ENCODE measurements around the gene EFNA2.

The EFNA2 gene

DNA sequence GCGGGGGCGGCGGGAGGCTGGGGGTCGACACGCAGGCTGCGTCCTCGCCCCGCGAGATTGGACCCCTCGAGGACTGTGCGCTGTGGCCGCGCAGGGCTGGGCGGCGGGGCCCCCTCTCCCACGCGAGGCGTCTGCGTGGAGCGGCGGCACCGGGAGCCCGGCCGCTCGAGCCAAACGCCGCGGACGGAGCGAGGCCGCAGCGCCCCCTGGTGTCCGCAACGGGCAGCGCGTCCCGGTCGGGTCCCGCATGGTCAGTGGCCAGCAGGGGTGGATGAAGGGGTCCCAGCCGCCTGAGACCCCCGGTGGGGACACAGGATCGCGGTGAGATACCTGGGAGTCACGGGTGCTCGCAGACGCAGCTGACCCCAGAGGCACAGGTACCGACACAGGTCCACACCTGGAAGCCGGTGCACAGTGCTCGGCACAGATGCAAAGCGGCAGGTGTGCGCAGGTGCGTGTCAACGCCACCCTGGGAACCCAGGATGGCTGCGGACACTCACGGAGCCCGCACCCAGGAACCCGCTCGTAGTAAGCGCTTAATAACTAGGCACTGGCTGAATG, 18.7 kb upstream of the EFNA2 start (continued):
- TF ChIP-seq TSHZ2 (CRISPR knock-in tag; IDR thresholded peaks at IDR 0.05) (no peak), PPARA (CRISPR knock-in tag; IDR thresholded peaks at IDR 0.05; ENCODE audit: borderline replicate concordance) (no peak), RARB (CRISPR knock-in tag; IDR thresholded peaks at IDR 0.05) (no peak), ZNF8 (CRISPR knock-in tag; IDR thresholded peaks at IDR 0.05) (no peak), TCF4 (CRISPR knock-in tag; IDR thresholded peaks at IDR 0.05; ENCODE audit: borderline replicate concordance) (no peak)

DNA sequence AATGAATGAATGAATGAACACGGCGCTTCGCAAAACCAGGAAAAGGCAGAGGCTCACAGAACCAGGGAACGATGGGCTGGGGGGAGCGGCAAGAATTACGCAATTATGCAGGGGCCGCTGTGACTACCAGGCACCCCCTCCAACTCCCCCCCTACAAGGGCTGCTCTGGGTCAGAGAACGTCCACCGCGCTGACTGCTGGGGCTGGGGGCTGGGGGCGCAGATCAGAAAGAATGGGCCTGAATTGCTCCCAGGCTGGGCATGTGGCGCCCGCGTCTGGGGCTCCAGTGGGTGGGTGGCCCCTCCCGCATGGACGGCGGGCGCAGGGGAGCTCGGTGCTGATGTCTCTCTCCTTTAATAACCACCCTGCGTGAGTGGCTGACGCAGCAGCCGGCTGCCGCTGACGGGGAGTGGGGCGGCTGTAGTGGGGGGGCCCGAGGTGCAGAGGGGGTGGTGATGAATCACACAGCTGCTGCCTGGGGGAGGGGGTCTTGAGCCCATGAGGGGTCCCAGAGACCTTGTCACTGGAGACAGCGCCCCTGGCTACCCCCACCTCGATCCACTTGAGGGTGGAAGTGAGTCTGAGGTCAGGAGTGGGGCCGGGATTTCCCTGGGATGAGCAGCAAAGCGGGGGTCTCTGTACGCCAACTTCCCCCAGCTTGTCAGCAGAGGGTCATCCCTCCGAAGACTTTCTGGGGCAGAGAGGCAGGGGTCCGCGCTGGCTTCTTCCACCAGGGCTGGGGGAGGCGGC, 18.0 kb upstream of the EFNA2 start:
- ATAC-seq = no peak
- TF ChIP-seq, protein P1, sequence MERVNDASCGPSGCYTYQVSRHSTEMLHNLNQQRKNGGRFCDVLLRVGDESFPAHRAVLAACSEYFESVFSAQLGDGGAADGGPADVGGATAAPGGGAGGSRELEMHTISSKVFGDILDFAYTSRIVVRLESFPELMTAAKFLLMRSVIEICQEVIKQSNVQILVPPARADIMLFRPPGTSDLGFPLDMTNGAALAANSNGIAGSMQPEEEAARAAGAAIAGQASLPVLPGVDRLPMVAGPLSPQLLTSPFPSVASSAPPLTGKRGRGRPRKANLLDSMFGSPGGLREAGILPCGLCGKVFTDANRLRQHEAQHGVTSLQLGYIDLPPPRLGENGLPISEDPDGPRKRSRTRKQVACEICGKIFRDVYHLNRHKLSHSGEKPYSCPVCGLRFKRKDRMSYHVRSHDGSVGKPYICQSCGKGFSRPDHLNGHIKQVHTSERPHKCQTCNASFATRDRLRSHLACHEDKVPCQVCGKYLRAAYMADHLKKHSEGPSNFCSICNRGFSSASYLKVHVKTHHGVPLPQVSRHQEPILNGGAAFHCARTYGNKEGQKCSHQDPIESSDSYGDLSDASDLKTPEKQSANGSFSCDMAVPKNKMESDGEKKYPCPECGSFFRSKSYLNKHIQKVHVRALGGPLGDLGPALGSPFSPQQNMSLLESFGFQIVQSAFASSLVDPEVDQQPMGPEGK (CRISPR knock-in tag; IDR thresholded peaks at IDR 0.05; ENCODE audit: borderline replicate concordance) = 0 out of 2 replicates have a peak, but pooled peaks have one; percentile 47
- TF ChIP-seq GLIS3 (CRISPR knock-in tag; IDR thresholded peaks at IDR 0.05) = no peak

- no peak for ATAC-seq
- TF ChIP-seq GLIS3 (CRISPR knock-in tag; IDR thresholded peaks at IDR 0.05) (no peak), RARB (CRISPR knock-in tag; IDR thresholded peaks at IDR 0.05) (no peak), CREB5 (CRISPR knock-in tag; IDR thresholded peaks at IDR 0.05; ENCODE audit: low read depth) (no peak), OSR1 (CRISPR knock-in tag; IDR thresholded peaks at IDR 0.05) (no peak), TSHZ2 (CRISPR knock-in tag; IDR thresholded peaks at IDR 0.05) (no peak), ZFP3 (CRISPR knock-in tag; IDR thresholded peaks at IDR 0.05) (no peak), ZNF70 (CRISPR knock-in tag; IDR thresholded peaks at IDR 0.05) (no peak), ISL1 (CRISPR knock-in tag; IDR thresholded peaks at IDR 0.05) (no peak), ZFP30 (CRISPR knock-in tag; IDR thresholded peaks at IDR 0.05) (no peak), ARNTL (CRISPR knock-in tag; IDR thresholded peaks at IDR 0.05; ENCODE audit: borderline replicate concordance, low read depth) (no peak), CSRNP3 (CRISPR knock-in tag; IDR thresholded peaks at IDR 0.05) (no peak)
- TF ChIP-seq, protein P1 (CRISPR knock-in tag; IDR thresholded peaks at IDR 0.05; ENCODE audit: borderline replicate concordance) = no peak
- TF ChIP-seq, protein P2, sequence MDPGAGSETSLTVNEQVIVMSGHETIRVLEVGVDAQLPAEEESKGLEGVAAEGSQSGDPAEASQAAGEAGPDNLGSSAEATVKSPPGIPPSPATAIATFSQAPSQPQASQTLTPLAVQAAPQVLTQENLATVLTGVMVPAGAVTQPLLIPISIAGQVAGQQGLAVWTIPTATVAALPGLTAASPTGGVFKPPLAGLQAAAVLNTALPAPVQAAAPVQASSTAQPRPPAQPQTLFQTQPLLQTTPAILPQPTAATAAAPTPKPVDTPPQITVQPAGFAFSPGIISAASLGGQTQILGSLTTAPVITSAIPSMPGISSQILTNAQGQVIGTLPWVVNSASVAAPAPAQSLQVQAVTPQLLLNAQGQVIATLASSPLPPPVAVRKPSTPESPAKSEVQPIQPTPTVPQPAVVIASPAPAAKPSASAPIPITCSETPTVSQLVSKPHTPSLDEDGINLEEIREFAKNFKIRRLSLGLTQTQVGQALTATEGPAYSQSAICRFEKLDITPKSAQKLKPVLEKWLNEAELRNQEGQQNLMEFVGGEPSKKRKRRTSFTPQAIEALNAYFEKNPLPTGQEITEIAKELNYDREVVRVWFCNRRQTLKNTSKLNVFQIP (CRISPR knock-in tag; IDR thresholded peaks at IDR 0.05; ENCODE audit: borderline replicate concordance, low read depth) = no peak
Observed at GRCh38 chr19:1268226-1269064, 17.2 kb upstream of the EFNA2 start.
